SK-N-SH treated with all-trans-retinoic acid at 6 μM for 48 hours (cell line): ENCODE results near the gene SLC25A30.

Experiments used
- ATAC-seq: fragments of 200-7000 bp; cut with Tn5 transposase; 3 replicates; pipeline ENCODE4 v1.9.1; 2020; ENCODE audit warnings: mild to moderate bottlenecking, moderate library complexity
- ARNTL ChIP-seq: fragments of 450-650 bp; formaldehyde crosslinking; IDR thresholded peaks from 2 replicates; pipeline ENCODE4 v1.5.0; 2020; ENCODE audit warnings: low read depth, mild to moderate bottlenecking, moderate library complexity, borderline replicate concordance
- BACH2 ChIP-seq: fragments of 250-450 bp; sonication (Bioruptor Pico); IDR thresholded peaks from 2 replicates; pipeline ENCODE4 v1.9.0; 2021; ENCODE audit warnings: mild to moderate bottlenecking, borderline replicate concordance
- CREB5 ChIP-seq: fragments of 250-450 bp; sonication (Bioruptor Pico); IDR thresholded peaks from 2 replicates; pipeline ENCODE4 v1.5.1; 2020; ENCODE audit warnings: low read depth, mild to moderate bottlenecking, moderate library complexity
- CSDC2 ChIP-seq: fragments of 250-450 bp; sonication (Bioruptor Pico); IDR thresholded peaks from 2 replicates; pipeline ENCODE4 v1.5.0; 2020; ENCODE audit warnings: mild to moderate bottlenecking, moderate library complexity
- CSRNP3 ChIP-seq: fragments of 250-450 bp; sonication (Bioruptor Pico); IDR thresholded peaks from 2 replicates; pipeline ENCODE4 v1.5.1; 2021; ENCODE audit warnings: mild to moderate bottlenecking, moderate library complexity
- ESRRG ChIP-seq: fragments of 250-450 bp; sonication (Bioruptor Pico); IDR thresholded peaks from 2 replicates; pipeline ENCODE4 v1.6.1; 2021; ENCODE audit warnings: mild to moderate bottlenecking
- GLIS3 ChIP-seq: fragments of 250-450 bp; sonication (Bioruptor Pico); IDR thresholded peaks from 2 replicates; pipeline ENCODE4 v1.5.0; 2020; ENCODE audit warnings: mild to moderate bottlenecking, moderate library complexity
- ISL1 ChIP-seq: fragments of 250-450 bp; sonication (Bioruptor Pico); IDR thresholded peaks from 2 replicates; pipeline ENCODE4 v2.1.2; 2022; ENCODE audit warnings: mild to moderate bottlenecking, moderate library complexity
- OSR1 ChIP-seq: fragments of 250-450 bp; sonication (Bioruptor Pico); IDR thresholded peaks from 2 replicates; pipeline ENCODE4 v1.8.0; 2022; ENCODE audit warnings: moderate library complexity, mild to moderate bottlenecking, inconsistent platforms
- PATZ1 ChIP-seq: fragments of 250-450 bp; sonication (Bioruptor Pico); IDR thresholded peaks from 2 replicates; pipeline ENCODE4 v1.8.0; 2020; ENCODE audit warnings: mild to moderate bottlenecking, moderate library complexity, borderline replicate concordance
- POU6F1 ChIP-seq: fragments of 250-450 bp; sonication (Bioruptor Pico); IDR thresholded peaks from 2 replicates; pipeline ENCODE4 v1.8.0; 2021; ENCODE audit warnings: low read depth, mild to moderate bottlenecking, moderate library complexity, borderline replicate concordance
- PPARA ChIP-seq: fragments of 250-450 bp; sonication (Bioruptor Pico); IDR thresholded peaks from 2 replicates; pipeline ENCODE4 v1.5.0; 2020; ENCODE audit warnings: mild to moderate bottlenecking, borderline replicate concordance
- RARB ChIP-seq: fragments of 250-450 bp; sonication (Bioruptor Pico); IDR thresholded peaks from 2 replicates; pipeline ENCODE4 v1.8.0; 2021; ENCODE audit warnings: mild to moderate bottlenecking, moderate library complexity
- SNAI2 ChIP-seq: fragments of 250-450 bp; sonication (Bioruptor Pico); IDR thresholded peaks from 2 replicates; pipeline ENCODE4 v1.5.0; 2020; ENCODE audit warnings: mild to moderate bottlenecking, moderate library complexity
- TCF4 ChIP-seq: fragments of 250-450 bp; sonication (Bioruptor Pico); IDR thresholded peaks from 2 replicates; pipeline ENCODE4 v1.8.0; 2021; ENCODE audit warnings: mild to moderate bottlenecking, moderate library complexity, borderline replicate concordance
- TSHZ2 ChIP-seq: fragments of 250-450 bp; sonication (Bioruptor Pico); IDR thresholded peaks from 2 replicates; pipeline ENCODE4 v1.5.0; 2020; ENCODE audit warnings: mild to moderate bottlenecking, moderate library complexity
- ZC3H10 ChIP-seq: fragments of 250-450 bp; sonication (Bioruptor Pico); IDR thresholded peaks from 2 replicates; pipeline ENCODE4 v1.5.1; 2021; ENCODE audit warnings: mild to moderate bottlenecking, moderate library complexity
- ZFP3 ChIP-seq: fragments of 250-450 bp; sonication (Bioruptor Pico); IDR thresholded peaks from 2 replicates; pipeline ENCODE4 v1.5.0; 2020; ENCODE audit warnings: mild to moderate bottlenecking, moderate library complexity
- ZFP30 ChIP-seq: fragments of 450-650 bp; formaldehyde crosslinking; IDR thresholded peaks from 2 replicates; pipeline ENCODE4 v1.5.0; 2022; ENCODE audit warnings: mild to moderate bottlenecking, moderate library complexity
- ZNF8 ChIP-seq: fragments of 450-650 bp; formaldehyde crosslinking; IDR thresholded peaks from 2 replicates; pipeline ENCODE4 v1.5.0; 2020; ENCODE audit warnings: mild to moderate bottlenecking, moderate library complexity

Gene SLC25A30

GRCh38 chr13:45412274-45413049, 5.7 kb downstream of the SLC25A30 start:
- TF ChIP-seq OSR1 (CRISPR knock-in tag), result no peak
- TF ChIP-seq POU6F1 (CRISPR knock-in tag), result no peak
- TF ChIP-seq BACH2 (CRISPR knock-in tag), result no peak
- TF ChIP-seq ESRRG (CRISPR knock-in tag), result no peak
- no peak for TF ChIP-seq CSRNP3
- no peak for TF ChIP-seq ARNTL (CRISPR knock-in tag)
- TF ChIP-seq PPARA, result no peak
- no peak for TF ChIP-seq ZFP3 (CRISPR knock-in tag)
- no peak for TF ChIP-seq TCF4 (CRISPR knock-in tag)
- ATAC-seq, result no peak

- TF ChIP-seq BACH2 (CRISPR knock-in tag) (no peak), POU6F1 (CRISPR knock-in tag) (no peak), ARNTL (CRISPR knock-in tag) (no peak), ZFP3 (CRISPR knock-in tag) (no peak), ZC3H10 (CRISPR knock-in tag) (no peak), GLIS3 (no peak), RARB (no peak), TSHZ2 (no peak), TCF4 (CRISPR knock-in tag) (no peak), ISL1 (CRISPR knock-in tag) (no peak), CSDC2 (no peak), ZNF8 (CRISPR knock-in tag) (no peak), CREB5 (CRISPR knock-in tag) (no peak), ESRRG (CRISPR knock-in tag) (no peak), ZFP30 (CRISPR knock-in tag) (no peak), PATZ1 (no peak), SNAI2 (CRISPR knock-in tag) (no peak), PPARA (no peak)
- no peak for ATAC-seq
Measured at GRCh38 chr13:45411631-45412030, 6.5 kb downstream of the SLC25A30 start.
